Right lobe of liver (tissue), 6 donors: ENCODE results near the gene MICALL1. TPM values are rescaled to one million over a fixed set of nuclear protein-coding genes. Genes with fewer than 3 reads are reported as not detected.

Experiments used
- ATAC-seq, 4 donors: fragments of 200-7000 bp; cut with Tn5 transposase; one replicate each; pipeline ENCODE4 v1.9.1; 2020; ENCODE audit warnings: mild to moderate bottlenecking in 4 of 4, moderate library complexity in 4 of 4
- DNase-seq, 3 donors: peaks; one replicate each; pipeline ENCODE4 v3.0.0-alpha.2; 2020
- H3K27ac ChIP-seq, 3 donors: fragments of 200-600 bp; one replicate each; pipeline ENCODE4 v1.8.0; 2022
- H3K27me3 ChIP-seq, 2 donors: fragments of 200-600 bp; one replicate each; pipeline ENCODE4 v1.8.0; 2022
- H3K36me3 ChIP-seq, 4 donors: fragments of 200-600 bp; sonication (generic) in 1 of 4; one replicate each; pipeline versions ENCODE4 v1.5.1 to v1.8.0; 2017 to 2022; ENCODE audit warnings: control low read depth in 1 of 4
- H3K4me1 ChIP-seq, 4 donors: fragments of 200-600 bp; sonication (generic) in 1 of 4; one replicate each; pipeline versions ENCODE4 v1.5.1 to v1.8.0; 2017 to 2022; ENCODE audit warnings: control low read depth in 1 of 4
- H3K4me3 ChIP-seq, 3 donors: fragments of 200-600 bp; one replicate each; pipeline ENCODE4 v1.8.0; 2022
- H3K9me3 ChIP-seq, 4 donors: fragments of 200-600 bp; sonication (generic) in 1 of 4; one replicate each; pipeline versions ENCODE4 v1.5.1 to v1.8.0; 2017 to 2022; ENCODE audit warnings: control low read depth in 1 of 4
- POLR2A ChIP-seq: fragments of 450-650 bp; IDR thresholded peaks from one replicate; pipeline ENCODE4 v1.6.1; 2017; ENCODE audit warnings: antibody characterized with exemption, mild to moderate bottlenecking
- WGBS: methylation state at CpG from one replicate; pipeline ENCODE4 v1.1.6; 2018; ENCODE audit warnings: low coverage, low lambda C conversion rate; ENCODE audit not compliant: insufficient coverage; ENCODE audit errors: missing lambda C conversion rate; 5-methylcytosine and 5-hydroxymethylcytosine counted together
- intact Hi-C, 2 donors: fragments of 100-400 bp; cut with DNase I; formaldehyde crosslinking; loops; one replicate each; pipeline versions ENCODE4 v1.11.2 to v1.14.1; 2022
- total RNA-seq, 6 experiments: library from RNA; depleted of rRNA in 2 of 6; stranded (reverse); fragments of >200 nt in 2 of 6; fragmentation: NEBNext Ultra II Directional in 3 of 6; extraction: Animal tissue kit (Norgen Biotek cat#: 25700) in 3 of 6; gene quantifications; one replicate each; pipeline versions ENCODE4 v1.1.0 to v1.2.4, GENCODE V29; 2016 to 2023
- TF ChIP-seq, protein P1 (sequence below), 4 donors: fragments of 200-600 bp in 3 of 4; fragments of 450-650 bp in 1 of 4; IDR thresholded peaks; one replicate each; pipeline versions ENCODE4 v1.5.1 to v1.8.0; 2016 to 2022; ENCODE audit warnings: antibody characterized with exemption in 4 of 4, mild to moderate bottlenecking in 2 of 4
- donor health status: DM: no; HTN: yes; CAD: no.
- donor health status: DM: no; HTN: no; CAD: no.
- donor health status: DM: no; HTN: no; CAD: no.
- donor health status: DM: no; HTN: yes; CAD: no.
- donor health status: DM: no; HTN: yes; CAD: no.

MICALL1 gene
- total RNA-seq, 6 experiments from 2014 or later = 6.5 to 19.0 (median 10.3) TPM

DNA sequence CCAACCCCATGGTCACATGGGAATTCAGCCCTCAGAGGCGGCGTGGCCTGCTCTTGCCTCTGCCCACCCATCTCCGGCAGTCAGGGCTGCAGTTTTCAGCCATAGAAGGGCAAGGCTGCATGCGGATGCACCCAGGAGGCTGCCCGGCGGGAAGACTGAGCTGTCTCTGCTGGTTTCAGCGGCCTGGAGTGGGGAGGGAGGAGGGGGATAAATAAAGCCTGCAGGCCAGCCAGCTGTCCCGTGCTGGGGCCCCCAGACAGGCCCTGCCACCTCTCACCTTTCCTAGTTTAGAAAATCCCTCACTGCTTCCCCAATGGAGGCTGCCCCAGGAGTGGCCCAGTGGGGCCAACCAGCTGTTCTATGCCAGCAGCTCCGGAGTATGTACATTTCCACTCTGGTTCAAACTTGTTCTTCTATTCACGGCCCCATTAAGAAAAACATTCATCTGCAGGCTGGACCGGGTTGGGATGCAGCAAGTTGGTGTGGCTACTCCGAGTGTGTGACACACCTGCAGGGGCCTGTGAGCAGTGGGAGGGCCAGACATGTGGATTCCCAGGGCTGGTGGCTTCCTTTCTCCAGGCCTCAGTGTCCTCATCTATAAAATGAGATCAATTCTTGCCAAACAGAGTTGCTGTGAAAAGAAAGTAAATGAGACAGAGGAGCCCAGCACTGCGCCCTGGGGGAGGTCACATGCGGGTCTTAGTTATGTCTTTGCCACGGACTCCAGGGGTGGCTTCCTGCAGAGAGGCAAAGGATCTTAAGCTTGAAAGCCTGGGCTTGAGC is 5.0 kb downstream of the MICALL1 start:
- H3K36me3 ChIP-seq = peaks cover 0 to 5% (median 0%) of the 10 kb centered on the region in 4 donors
- TF ChIP-seq POLR2A = no peak
- TF ChIP-seq, protein P1, sequence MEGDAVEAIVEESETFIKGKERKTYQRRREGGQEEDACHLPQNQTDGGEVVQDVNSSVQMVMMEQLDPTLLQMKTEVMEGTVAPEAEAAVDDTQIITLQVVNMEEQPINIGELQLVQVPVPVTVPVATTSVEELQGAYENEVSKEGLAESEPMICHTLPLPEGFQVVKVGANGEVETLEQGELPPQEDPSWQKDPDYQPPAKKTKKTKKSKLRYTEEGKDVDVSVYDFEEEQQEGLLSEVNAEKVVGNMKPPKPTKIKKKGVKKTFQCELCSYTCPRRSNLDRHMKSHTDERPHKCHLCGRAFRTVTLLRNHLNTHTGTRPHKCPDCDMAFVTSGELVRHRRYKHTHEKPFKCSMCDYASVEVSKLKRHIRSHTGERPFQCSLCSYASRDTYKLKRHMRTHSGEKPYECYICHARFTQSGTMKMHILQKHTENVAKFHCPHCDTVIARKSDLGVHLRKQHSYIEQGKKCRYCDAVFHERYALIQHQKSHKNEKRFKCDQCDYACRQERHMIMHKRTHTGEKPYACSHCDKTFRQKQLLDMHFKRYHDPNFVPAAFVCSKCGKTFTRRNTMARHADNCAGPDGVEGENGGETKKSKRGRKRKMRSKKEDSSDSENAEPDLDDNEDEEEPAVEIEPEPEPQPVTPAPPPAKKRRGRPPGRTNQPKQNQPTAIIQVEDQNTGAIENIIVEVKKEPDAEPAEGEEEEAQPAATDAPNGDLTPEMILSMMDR (IDR thresholded peaks at IDR 0.05) = no peak
- ATAC-seq (no peak), DNase-seq (no peak)
- H3K4me1 ChIP-seq = no peaks in the 10 kb centered on the region
- H3K9me3 ChIP-seq = no peaks in the 10 kb centered on the region
- intact Hi-C loops = no loop called here
- WGBS = 93% methylated on average over 3 of the region's 15 CpGs
- no peak overlapping the region for H3K27ac ChIP-seq
- no peaks in the 10 kb centered on the region for H3K27me3 ChIP-seq
- no peak overlapping the region for H3K4me3 ChIP-seq

DNA sequence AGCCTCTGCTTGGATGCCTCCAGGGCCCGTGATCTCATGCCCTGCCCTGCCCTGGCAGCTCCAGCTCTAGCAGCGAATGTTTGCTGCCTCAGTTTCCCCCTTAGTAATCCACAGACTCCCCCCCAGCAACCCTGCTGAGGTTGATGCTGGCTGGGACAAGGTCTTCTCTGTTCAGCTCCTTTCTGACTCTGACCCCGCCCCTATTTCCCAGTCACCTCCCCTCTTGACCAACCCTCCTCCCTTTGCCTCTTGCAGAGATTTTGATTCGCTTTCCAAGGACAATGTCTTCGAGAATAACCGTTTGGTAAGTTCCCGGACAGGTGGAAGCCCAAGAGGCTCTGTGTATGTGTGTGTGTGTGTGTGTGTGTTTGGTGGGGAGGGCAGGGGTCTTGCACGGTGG is 5.6 kb downstream of the MICALL1 start:
- H3K36me3 ChIP-seq = peaks cover 0 to 11% (median 0%) of the 10 kb centered on the region in 4 donors
- no peak overlapping the region for H3K4me3 ChIP-seq
- WGBS = 74% methylated on average over 5 of the region's 8 CpGs
- H3K9me3 ChIP-seq = no peaks in the 10 kb centered on the region
- TF ChIP-seq POLR2A = no peak
- TF ChIP-seq, protein P1 (IDR thresholded peaks at IDR 0.05) = no peak
- H3K27me3 ChIP-seq = no peaks in the 10 kb centered on the region
- H3K4me1 ChIP-seq = no peaks in the 10 kb centered on the region
- no peak for ATAC-seq
- H3K27ac ChIP-seq = no peak overlapping the region
- no peak for DNase-seq
- intact Hi-C loops = no loop called here

DNA sequence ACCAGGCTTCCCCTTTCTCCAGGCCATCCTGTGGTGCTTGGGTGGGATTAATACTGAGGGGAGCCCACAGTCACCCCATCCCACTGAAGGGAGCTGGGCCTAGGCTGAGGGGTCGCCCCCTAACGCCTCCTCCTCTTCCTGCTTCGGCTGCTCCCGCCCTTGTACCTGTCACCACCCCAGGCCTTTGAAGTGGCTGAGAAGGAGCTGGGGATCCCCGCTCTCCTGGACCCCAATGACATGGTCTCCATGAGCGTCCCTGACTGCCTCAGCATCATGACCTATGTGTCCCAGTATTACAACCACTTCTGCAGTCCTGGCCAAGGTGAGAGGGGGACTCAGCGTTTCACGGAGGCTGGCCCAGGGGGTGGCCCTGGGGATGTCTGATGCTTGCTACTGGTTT is 6.1 kb downstream of the MICALL1 start:
- H3K4me1 ChIP-seq = no peaks in the 10 kb centered on the region
- DNase-seq (no peak), ATAC-seq (peak in 1 of 4 donors; percentile 4)
- TF ChIP-seq, protein P1 (IDR thresholded peaks at IDR 0.05) = no peak
- no peak overlapping the region for H3K4me3 ChIP-seq
- WGBS = no CpG with 5 or more reads among the region's 8 CpGs
- H3K27ac ChIP-seq = no peak overlapping the region
- H3K27me3 ChIP-seq = no peaks in the 10 kb centered on the region
- intact Hi-C loops = no loop called here
- H3K36me3 ChIP-seq = peaks cover 0 to 14% (median 0%) of the 10 kb centered on the region in 4 donors
- no peaks in the 10 kb centered on the region for H3K9me3 ChIP-seq

DNA sequence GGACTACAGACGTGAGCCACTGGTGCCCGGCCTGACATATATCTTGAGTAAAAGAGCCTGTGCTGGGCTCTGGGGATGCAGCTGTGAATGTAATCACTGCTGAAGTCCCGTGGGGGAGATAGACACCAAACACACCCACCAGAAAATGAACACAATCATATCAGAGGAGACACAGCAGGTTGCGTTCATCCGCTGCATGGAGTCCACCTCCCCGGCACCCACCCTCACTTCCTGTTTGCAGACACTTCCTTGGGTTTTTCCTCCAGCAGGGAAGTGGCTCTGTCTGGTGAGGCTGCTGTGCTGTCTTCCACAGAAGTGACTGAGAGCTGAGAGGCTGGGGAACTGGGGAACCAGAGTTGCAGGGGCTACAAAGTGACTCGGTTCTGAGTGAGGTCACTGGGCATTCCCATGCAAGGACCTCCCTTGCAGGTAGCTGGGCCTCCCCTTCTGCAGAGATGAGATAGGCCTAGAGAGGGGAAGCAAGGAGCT is 7.2 kb downstream of the MICALL1 start:
- WGBS = 81% methylated on average over 3 of the region's 7 CpGs
- Histone ChIP-seq H3K9me3 (no peaks in the 10 kb centered on the region), H3K4me3 (no peak overlapping the region), H3K27ac (no peak overlapping the region), H3K27me3 (no peaks in the 10 kb centered on the region), H3K4me1 (no peaks in the 10 kb centered on the region), H3K36me3 (peaks cover 0 to 21% (median 0%) of the 10 kb centered on the region in 4 donors)
- intact Hi-C loops = no loop called here
- DNase-seq (no peak), ATAC-seq (peak; percentile 41 to 69 (median 63))
- TF ChIP-seq POLR2A = no peak
- TF ChIP-seq, protein P1 (IDR thresholded peaks at IDR 0.05) = no peak
